Measurements from ENCODE around the gene TAF3.

DNA sequence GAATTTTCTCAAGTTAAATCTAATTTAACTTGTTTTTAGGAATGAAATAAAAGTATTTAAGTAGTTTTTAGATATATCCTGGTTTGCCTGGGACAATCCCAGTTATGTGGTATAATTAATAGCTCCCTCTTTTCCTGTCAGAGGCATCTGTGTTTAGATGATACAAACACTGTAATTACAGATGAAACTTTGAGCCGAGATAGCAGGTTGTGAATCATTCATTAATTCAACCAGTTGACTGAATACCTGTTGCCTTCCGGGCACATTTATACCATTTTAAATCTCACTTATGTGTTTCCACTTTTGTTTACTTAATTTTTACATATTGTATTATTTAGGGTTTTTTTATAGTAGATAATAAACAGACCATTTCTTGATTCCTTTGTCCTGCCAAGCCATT is 154.1 kb downstream of the TAF3 start:
- TF ChIP-seq, protein P1, sequence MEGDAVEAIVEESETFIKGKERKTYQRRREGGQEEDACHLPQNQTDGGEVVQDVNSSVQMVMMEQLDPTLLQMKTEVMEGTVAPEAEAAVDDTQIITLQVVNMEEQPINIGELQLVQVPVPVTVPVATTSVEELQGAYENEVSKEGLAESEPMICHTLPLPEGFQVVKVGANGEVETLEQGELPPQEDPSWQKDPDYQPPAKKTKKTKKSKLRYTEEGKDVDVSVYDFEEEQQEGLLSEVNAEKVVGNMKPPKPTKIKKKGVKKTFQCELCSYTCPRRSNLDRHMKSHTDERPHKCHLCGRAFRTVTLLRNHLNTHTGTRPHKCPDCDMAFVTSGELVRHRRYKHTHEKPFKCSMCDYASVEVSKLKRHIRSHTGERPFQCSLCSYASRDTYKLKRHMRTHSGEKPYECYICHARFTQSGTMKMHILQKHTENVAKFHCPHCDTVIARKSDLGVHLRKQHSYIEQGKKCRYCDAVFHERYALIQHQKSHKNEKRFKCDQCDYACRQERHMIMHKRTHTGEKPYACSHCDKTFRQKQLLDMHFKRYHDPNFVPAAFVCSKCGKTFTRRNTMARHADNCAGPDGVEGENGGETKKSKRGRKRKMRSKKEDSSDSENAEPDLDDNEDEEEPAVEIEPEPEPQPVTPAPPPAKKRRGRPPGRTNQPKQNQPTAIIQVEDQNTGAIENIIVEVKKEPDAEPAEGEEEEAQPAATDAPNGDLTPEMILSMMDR (IDR thresholded peaks at IDR 0.05), result no peak
- TF ChIP-seq, protein P2, sequence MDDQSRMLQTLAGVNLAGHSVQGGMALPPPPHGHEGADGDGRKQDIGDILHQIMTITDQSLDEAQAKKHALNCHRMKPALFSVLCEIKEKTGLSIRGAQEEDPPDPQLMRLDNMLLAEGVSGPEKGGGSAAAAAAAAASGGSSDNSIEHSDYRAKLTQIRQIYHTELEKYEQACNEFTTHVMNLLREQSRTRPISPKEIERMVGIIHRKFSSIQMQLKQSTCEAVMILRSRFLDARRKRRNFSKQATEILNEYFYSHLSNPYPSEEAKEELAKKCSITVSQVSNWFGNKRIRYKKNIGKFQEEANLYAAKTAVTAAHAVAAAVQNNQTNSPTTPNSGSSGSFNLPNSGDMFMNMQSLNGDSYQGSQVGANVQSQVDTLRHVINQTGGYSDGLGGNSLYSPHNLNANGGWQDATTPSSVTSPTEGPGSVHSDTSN (IDR thresholded peaks at IDR 0.05), result no peak
- TF ChIP-seq EP300 (IDR thresholded peaks at IDR 0.05; ENCODE audit: borderline replicate concordance in 1 of 2, low read depth in 1 of 2, low read length in 1 of 2) (no peak), GABPA (IDR thresholded peaks at IDR 0.05; ENCODE audit: low read depth) (no peak), MXI1 (IDR thresholded peaks at IDR 0.05; ENCODE audit: low read depth, low read length) (no peak), POLR2AphosphoS5 (IDR thresholded peaks at IDR 0.05; ENCODE audit: low read depth, low read length) (no peak), NRF1 (IDR thresholded peaks at IDR 0.05; ENCODE audit: low read depth, low read length) (no peak)
- TF ChIP-seq, protein P3, sequence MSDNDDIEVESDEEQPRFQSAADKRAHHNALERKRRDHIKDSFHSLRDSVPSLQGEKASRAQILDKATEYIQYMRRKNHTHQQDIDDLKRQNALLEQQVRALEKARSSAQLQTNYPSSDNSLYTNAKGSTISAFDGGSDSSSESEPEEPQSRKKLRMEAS (IDR thresholded peaks at IDR 0.05; ENCODE audit: low read depth), result no peak
- TF ChIP-seq, protein P4, sequence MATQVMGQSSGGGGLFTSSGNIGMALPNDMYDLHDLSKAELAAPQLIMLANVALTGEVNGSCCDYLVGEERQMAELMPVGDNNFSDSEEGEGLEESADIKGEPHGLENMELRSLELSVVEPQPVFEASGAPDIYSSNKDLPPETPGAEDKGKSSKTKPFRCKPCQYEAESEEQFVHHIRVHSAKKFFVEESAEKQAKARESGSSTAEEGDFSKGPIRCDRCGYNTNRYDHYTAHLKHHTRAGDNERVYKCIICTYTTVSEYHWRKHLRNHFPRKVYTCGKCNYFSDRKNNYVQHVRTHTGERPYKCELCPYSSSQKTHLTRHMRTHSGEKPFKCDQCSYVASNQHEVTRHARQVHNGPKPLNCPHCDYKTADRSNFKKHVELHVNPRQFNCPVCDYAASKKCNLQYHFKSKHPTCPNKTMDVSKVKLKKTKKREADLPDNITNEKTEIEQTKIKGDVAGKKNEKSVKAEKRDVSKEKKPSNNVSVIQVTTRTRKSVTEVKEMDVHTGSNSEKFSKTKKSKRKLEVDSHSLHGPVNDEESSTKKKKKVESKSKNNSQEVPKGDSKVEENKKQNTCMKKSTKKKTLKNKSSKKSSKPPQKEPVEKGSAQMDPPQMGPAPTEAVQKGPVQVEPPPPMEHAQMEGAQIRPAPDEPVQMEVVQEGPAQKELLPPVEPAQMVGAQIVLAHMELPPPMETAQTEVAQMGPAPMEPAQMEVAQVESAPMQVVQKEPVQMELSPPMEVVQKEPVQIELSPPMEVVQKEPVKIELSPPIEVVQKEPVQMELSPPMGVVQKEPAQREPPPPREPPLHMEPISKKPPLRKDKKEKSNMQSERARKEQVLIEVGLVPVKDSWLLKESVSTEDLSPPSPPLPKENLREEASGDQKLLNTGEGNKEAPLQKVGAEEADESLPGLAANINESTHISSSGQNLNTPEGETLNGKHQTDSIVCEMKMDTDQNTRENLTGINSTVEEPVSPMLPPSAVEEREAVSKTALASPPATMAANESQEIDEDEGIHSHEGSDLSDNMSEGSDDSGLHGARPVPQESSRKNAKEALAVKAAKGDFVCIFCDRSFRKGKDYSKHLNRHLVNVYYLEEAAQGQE (IDR thresholded peaks at IDR 0.05; ENCODE audit: low read depth, low read length), result no peak
